Peyer's patch (tissue), 4 donors: Measurements from ENCODE around the gene HDAC4.

ENCODE experiments used
- CTCF ChIP-seq, 6 experiments: fragments of 450-650 bp in 4 of 6; fragments of 200-600 bp in 2 of 6; sonication (generic) in 1 of 6; IDR thresholded peaks; one replicate each; pipeline ENCODE4 v1.5.1; 2017 to 2019; ENCODE audit warnings: antibody characterized with exemption in 6 of 6, mild to moderate bottlenecking in 3 of 6, moderate library complexity in 1 of 6
- POLR2A ChIP-seq, 2 donors: fragments of 450-650 bp; IDR thresholded peaks; one replicate each; pipeline ENCODE4 v1.5.1; 2017; ENCODE audit warnings: antibody characterized with exemption in 2 of 2, mild to moderate bottlenecking in 2 of 2, moderate library complexity in 2 of 2

GRCh38 chr2:239015218-239015900 lies 385.5 kb downstream of the HDAC4 start:
- TF ChIP-seq POLR2A (IDR thresholded peaks at IDR 0.05): no peak
- no peak for TF ChIP-seq CTCF (IDR thresholded peaks at IDR 0.05)
